GM21825 (cell line): ENCODE results near the gene MRNIP.
A peak's percentile ranks its signal among the peaks of the same experiment; 100 is the strongest.
"Not testable (repeated sequence)": the region's sequence is repeated elsewhere in the genome, so short reads cannot be mapped to it uniquely, and the experiment has no call there.

Experiments used
- ATAC-seq: cut with Tn5 transposase; IDR thresholded peaks from one replicate; pipeline ENCODE4 v1.9.1; 2021; ENCODE audit warnings: mild to moderate bottlenecking, moderate library complexity; ENCODE audit not compliant: unreplicated experiment

Gene MRNIP

DNA sequence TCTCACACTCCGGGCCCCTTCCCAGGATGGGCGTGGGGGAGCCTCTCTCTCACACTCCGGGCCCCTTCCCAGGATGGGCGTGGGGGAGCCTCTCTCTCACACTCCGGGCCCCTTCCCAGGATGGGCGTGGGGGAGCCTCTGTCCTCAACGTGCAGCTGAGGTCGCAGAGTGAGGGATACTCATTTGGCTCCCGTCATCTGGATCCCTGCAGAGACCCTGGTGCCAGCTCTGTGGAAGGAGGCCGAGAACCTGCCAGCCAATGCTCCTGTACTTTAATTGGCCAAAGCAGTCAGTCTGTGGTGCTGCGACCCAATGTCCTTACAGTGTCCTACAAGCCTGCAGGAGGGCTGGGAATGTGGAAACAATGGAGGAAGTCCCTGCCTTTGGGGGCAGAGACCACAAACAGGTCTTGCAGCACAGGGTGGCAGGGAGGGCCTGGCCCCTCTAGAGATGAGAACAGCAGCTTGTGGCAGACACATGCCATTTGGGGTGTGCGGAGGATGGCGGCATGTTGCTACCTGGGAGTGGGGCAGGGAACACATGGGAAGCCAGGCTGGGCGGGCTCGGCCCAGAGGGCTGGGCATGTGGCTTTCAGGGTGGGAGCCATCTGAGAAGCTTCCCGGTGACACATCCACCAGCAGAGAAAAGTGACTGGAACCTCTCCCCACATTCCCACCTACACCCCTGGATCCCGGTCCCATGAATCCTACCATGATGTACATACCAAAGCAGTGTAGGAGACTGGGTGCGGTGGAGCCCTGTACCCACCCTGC, 13.6 kb upstream of the MRNIP start:
- no peak for ATAC-seq

DNA sequence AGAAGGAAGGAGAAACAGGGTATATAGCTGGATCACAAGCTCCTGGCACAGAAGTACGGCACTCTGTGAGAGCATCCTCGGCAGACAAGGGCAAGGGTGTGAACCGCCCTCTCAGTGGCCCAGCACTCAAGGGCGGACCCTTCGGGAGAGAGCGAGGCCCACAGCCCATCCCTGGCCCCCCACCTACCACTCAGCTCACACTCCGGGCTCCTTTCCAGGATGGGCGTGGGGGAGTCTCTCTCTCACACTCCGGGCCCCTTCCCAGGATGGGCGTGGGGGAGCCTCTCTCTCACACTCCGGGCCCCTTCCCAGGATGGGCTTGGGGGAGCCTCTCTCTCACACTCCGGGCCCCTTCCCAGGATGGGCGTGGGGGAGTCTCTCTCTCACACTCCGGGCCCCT, 12.9 kb upstream of the MRNIP start:
- not testable (repeated sequence) for ATAC-seq

DNA sequence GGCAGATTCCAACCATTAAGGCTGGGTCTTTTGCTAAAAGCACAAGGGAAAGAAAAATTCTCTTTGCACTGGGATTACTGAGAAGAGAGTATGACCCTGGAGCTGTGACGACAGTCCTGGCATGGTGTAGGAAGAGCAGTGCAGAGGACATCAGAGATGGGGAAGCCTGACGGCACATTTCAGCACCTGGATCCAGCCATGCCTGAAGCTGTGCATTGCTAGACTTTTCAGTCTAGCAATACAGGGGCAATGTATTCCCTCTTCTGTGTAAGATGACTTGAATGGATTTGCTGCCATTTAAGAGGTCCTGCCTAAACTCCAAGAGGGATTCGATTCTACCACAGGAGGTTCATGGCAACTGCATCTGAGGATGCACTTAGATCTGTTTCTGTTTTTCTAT, 12.3 kb upstream of the MRNIP start:
- no peak for ATAC-seq

DNA sequence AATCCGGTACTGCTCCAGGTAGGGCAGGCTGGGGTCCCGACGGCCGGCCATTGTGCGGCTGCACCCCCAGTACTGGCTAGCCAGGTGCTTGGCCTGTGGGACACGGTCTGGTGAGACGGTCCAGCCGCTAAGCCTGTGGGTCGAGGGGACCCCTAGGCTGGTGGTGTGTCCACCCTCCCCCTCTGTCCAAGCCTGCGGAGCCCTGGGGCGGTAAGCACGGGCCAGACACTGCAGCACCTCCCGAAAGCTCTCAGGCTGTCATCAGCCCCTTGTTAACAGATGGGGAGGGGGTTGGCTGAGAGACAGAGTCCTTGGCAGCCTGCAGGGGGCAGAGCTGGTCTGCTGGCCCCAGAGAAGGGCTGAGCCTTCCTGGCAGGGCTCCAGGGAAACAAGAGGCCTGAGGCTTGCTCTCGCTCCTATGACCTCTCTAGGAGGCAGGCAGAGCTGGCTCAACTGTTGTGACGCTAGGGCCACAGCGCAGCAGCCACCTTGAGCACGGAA, 11.8 kb upstream of the MRNIP start:
- no peak for ATAC-seq

DNA sequence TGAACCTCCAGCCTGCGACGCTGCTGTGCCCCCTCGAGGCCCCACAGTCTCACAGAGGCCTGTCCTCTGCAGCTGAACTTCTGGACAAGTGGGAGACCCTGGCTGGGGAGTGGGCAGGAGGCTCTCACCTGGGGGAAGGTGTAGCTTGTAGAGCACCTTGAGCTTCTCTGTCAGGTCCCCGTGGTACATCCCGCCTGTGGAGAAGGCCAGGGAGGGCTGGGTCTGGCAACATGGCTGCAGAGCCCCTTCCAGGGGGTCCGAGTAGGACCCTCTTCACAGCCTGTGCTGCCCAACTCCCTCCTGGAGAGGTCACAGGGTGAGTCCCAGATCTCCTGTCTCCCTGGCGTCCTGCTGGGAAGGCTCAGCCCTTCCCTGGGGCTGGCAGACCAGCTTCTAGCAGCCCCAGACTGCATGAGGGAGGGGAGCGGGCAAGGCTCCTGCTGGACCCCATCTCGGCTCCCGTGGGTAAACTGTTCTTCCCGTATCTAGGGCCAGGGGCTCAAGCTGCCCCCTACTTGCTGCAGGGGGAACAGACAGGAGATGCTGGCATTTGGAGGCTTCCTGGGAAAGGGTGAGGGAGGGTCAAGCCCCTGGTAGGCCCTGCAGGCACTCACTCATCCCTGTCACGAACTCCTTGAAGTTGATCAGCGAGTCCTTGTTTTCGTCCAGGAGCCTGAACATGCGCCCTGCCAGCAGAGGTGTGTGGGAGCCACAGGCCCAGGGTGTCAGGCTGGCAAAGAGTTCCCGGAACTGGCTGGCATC, 11.2 kb upstream of the MRNIP start:
- no peak for ATAC-seq

DNA sequence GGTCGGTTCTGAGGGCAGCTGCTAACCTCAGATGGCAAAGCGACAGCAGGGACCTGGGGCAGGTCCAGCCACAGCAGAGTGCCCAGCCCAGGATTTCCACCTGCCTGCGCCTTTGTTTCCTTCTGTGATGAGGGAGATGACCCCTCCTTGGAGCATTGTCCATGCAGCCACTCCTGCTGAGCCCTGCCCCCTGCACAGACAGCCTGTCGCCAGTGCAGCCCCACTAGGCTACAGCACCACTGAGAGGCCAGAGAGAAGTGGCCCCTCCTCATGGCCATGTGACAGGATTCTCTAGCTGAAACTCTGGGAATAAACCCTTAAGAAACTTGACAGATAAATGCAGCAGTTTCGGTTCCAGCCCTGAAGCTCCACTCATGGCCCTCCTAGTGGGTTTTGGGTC, 10.5 kb upstream of the MRNIP start:
- ATAC-seq = no peak

DNA sequence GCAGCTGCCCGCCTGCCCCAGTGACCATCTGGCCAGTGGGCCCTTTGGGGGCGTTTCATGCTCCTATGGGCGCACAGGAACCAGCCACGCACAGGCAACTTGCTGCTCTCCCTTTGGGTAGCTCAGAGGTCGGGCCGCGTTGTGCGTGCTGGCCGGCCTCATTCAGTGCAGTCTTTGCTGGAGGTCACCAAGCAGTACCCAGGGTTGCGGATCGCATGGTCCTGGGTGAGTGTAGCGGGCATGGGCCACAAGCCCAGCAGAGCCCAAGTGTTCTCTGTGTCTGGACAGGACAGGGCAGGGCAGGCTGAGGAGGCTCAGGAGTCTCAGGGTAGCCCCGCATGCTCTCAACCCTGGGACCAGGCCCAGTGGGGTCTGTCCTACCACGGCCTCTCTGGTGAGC, 9.9 kb upstream of the MRNIP start:
- ATAC-seq = no peak

DNA sequence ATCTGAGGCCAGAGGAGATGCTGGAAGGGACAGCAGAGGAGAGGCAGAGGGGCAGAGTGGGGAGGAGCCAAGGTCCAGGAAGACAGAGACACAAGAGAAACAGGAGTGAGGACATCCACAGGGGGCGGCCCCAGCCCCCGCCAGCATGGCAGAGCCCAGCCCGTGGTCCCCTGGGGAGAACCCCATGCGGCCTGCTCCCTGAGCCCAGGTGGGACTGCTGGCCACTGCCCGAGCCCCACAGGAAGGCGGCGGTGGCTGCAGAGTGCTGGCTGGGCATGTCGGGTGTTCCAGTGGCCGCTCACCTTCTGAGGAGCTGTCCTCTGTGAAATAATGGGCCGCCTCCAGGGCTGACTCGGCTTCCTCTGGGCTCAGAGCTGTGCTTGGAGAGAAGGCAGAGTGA, 8.9 kb upstream of the MRNIP start:
- ATAC-seq = no peak

DNA sequence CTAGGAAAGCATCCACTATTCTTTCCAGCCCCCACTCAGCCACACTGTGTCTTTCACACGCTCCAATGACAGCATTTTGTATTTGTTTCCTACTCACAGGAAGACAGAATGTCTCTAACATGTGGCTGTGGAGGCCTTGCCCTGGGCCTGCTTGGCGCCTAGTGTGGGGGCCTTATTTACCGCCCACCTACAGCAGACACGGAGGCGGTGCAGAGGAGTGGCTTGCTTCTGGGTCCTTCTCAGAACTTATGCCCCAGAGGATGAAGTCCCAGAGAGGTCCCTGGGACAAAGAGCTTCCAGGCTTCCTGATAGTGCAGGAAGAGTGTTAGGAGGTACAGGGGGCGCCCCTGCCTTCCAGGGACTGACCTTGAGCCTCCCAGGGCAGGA, 8.5 kb upstream of the MRNIP start:
- ATAC-seq = no peak

DNA sequence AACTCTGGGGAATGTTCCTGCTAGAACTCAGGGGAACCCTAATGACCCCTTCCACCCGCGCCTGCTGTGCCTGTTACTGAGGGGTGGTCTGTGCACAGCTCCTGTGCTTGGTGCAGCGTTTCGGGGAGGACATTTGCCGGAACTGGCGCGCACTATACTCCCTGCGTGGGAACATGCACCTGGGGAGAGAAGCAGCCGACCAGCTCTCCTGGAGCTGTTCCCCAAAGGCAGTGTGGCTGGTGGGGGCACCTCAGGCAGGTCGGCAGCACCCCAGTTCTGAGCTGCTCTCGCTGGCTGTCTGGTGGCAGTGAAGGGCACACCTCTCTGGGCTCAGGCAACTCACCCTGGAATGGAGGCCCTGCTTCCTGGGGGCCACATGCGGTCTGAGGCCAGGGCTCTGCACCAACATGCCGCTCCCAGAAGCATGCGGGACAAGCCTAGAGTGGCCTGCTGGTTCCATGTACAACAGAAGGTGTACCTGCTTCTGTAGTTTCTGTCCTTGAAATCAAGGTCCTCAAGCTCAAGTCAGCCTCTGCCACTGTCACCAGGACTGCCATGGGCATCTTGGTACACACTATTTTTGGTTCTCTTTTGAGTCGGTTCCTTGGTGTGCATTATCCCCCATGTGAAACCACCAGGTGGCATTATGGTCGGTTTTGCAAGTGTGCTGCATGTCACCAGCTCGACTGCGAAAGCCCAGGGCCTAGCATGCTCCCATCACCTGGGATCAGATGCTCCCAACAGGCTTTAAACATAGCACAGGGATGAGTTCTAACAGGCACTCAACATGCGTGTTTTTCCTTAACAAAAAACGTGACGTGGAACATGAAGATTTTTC, 7.8 kb upstream of the MRNIP start:
- no peak for ATAC-seq

DNA sequence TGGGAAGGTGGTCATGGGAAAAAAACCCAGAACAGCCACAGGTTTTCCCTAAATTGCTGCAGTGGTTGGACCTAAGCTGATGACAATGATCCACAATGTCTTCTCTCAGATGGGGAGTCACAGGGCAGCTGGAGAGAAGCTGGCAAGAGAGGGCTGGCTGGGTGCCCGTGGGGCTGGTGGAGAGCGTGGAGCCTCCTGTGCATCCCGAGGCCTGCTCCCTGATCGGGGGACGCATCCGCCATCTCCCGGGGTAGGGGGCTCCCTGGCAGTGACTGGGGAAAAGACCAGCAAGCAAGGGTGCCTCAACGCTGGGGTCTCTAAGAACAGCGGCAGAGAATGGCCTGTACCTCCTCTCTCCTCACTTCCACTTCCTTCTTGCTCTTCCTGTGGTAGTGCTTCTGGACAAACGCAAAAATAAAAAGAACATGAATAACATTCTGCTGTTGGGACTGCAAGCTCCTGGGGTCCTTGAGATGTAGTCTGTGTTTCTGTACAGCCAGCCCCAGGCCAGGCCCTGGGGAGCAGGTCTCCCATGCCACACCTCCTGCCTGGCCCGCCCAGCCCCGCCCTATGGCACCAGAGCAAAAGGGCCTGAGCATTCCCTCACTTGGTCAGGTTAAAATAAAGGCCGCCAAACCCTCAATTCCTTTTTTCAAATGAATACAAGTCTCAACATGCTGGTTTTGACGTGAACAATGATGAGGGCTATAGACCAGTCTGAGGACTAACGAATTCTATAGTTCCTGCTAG, 7.0 kb upstream of the MRNIP start:
- no peak for ATAC-seq

DNA sequence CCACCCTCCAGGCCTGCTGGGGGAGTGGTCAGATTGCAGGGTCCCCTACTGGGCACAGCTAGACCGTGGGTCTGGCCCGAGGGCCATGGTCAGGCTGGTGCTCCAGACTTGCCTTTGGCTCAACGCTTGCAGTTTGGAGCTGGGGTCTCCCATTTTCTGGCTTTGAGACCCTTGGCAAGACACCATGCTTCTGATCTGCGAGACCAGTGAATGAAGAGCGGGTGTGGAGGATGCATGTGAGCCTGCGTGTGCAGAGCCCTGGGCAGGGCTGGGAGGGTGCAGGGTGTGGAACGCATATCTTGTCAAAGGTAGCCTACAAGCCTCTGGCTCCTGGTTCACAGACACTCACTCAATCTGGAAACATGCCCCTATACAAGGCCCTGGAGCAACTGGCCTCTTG, 6.1 kb upstream of the MRNIP start:
- no peak for ATAC-seq

DNA sequence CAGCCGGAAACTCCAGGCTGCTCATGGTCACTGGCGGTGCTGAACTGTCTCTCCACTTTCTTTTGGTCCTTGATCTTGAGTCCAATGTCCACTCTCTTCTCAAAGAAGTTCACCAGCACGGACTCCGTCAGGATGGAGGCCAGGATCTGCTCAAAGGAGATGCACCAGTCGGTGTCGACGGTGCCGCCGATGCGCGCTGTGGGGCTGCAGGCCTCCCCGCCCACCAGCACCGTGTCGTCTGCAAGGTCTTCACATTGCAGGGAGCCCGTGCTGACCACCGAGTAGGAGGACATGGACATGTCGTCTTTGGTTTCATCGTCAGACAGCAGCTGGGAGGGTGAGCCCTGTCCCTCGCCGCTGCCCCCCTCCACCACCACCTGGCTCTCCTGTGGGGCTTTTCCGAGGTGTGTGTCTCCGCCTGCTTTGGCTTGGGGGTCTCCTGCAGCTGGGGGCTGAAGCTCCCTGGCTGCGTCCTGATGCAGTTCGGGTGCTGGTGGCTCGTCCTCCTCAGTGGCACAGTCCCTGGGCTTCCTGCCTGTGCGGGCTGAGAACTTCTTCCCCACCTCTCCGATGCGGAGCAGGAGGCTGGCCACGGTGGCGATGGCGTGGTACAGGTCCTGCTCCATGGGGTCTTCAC, 5.0 kb upstream of the MRNIP start:
- no peak for ATAC-seq

DNA sequence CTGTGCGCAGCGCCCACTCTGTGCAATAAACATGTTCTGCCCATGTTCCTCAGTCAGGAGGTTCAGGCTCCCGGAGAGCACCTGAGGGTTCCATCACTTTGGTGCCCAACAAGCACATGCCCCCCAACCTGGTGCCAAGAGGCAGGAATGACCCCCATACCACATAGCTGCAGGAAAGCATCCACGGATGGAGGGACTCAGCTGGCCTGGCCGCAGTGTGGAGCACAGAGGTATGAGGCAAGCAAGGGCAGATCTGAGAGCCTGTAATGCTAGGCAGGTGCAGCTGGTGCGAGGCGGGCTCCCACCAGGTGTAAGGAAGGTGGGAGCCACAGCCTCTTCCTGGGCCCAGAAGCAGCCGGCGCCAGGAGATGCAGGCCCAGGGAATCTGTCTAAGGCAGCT, 4.3 kb upstream of the MRNIP start:
- no peak for ATAC-seq

DNA sequence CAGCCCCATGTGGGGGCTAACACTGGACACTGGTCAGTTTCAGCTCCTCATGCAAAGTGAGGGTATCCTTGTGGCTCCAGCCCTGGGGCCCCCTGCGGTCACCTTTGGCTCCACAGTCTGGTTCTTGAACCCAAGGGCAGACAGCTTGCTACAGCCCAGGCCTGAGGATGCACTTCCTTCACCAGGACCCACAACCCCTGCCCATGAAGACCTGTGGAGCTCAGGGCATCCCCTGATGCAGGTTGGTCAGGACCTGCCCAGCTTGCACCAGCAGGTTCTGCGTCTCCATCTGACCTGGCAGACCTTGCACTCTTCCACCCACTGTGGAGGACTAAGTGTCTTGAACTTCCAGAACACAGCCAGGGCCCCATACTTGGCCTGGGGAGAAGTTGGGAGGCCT, 3.7 kb upstream of the MRNIP start:
- ATAC-seq = no peak

DNA sequence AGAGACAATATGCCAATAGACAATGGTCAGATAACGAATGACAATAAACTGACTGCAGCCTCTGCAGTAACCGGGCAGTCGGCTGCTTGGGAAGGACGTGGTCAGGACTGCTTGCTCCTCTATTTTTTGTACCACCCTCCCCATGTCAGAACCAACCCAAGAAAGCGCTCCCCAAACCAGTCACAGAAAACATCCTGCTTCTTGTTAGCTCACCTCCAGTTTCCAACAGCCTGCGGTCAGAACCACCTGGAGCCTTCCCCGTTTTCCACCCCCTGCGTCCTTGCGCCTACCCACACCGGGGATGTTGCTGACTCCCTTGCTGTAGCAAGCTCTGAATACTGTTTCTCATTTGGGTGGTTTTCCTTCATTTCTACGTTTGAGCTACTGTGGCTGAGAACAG, 1.7 kb upstream of the MRNIP start:
- no peak for ATAC-seq

DNA sequence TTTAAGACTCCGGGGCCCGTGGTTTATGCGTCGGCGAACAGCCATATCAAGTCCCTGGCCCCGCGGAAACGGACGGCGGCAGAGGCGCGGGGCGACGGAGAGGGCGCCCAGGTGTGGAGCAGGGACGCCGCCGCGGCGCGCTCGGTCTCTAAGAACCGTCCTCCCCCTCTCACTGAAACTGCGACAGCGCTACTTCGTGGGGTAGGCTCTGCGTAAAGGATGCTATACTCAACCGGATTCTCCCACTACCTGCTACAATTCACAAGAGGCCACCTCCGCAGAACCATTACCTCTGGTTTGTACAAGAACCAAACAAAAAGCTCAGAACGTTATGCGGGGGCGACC, 404 bp downstream of the MRNIP start:
- peak; percentile 37 for ATAC-seq

DNA sequence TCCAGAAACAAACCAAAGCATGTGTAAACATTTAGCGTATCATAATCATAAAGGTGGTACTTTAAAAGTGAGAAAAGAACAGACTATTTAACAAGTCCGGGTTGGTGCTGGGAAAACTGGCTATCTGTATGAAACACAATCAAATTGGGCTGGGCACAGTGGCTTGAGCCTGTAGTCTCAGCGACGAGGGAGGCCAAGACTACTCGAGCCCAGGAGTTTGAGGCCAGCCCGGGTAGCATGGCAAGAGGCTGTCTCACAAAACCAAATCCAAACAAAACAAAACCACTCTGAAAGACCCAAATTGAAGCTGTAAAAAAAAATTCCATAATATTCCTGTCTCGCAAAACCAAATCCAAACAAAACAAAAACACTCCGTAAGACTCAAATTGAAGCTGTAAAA, 4.3 kb downstream of the MRNIP start:
- ATAC-seq = no peak

DNA sequence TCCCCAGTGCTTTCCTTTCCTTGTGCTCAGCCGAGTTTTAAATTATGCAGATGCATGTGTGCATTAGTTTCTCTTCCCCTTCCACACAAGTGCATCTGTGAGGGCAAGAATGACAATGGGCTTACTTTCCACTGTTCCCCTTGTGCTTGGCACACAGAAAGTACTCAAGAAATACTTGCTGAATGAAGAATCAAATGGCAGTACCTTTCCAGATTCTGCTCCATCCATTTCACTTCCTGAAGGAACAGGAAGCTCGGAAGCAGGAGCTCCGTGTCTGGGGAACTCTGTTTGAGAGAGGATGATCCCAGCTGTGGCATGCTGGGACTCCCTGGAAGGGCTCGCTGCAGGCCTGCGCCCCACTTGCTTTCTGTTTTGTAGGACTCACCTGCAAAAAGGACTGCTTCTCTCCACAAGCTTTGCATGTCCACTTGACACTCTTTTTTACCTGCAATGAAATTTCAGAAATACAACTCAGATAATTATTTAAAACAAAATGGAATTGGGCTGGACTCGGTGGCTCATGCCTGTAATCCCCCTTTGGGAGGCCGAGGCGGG, 5.5 kb downstream of the MRNIP start:
- peak; percentile 82 for ATAC-seq

DNA sequence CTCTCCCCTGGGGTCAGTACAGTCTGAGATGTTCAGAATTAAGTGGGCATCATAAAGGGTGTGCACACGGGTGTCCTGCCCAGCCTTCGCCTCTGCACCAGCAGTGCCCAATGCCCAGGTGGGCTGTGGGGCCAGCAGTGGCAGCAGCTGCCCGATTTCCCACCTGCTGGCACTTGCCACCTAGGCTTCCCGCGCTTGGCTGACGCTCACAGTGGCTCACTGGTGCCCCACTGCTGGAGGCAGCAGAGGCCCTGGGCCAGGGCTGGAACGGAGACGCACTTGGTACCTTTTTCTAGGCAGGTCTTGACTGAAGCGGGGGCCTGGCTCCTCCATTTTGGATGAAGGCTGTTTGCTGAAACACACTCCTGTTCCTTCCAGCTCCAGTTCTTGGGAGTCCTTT, 17.0 kb downstream of the MRNIP start:
- no peak for ATAC-seq
